OCI-LY7 (cell line): ENCODE results near the gene FEV. TPM values are rescaled to one million over a fixed set of nuclear protein-coding genes. Genes with fewer than 3 reads are reported as not detected.
A peak's percentile ranks its signal among the peaks of the same experiment; 100 is the strongest.

Source experiments
- BruUV-seq: library from RNA; stranded (reverse); fragments of 400-500 nt; replicated peaks from 2 replicates; lab custom pipeline; 2021; lab: Mats Ljungman, UMichigan
- CTCF ChIA-PET: fragments of 300-600 bp; sonication (Branson Sonifier 250); formaldehyde crosslinking; loops from one replicate; lab custom pipeline; 2022; ENCODE audit warnings: antibody characterized with exemption; ENCODE audit not compliant: unreplicated experiment; lab: Charles Lee
- POLR2A ChIA-PET: fragments of 300-600 bp; sonication (Branson Sonifier 250); formaldehyde crosslinking; loops from one replicate; lab custom pipeline; 2022; ENCODE audit warnings: antibody characterized with exemption; lab: Charles Lee
- DNase-seq: peaks from one replicate; pipeline ENCODE4 v3.0.0-alpha.2; 2015; ENCODE audit warnings: low spot score
- H2AFZ ChIP-seq: fragments of 200-600 bp; sonication (generic), shearing (Covaris generic); 2 replicates; pipeline ENCODE4 v1.6.1; 2014; ENCODE audit warnings: mild to moderate bottlenecking, antibody characterized with exemption, low read length, moderate library complexity
- H3K27ac ChIP-seq: fragments of 200-600 bp; sonication (generic); 2 replicates; pipeline ENCODE4 v1.5.1; 2014; ENCODE audit warnings: mixed run types, low read depth, mild to moderate bottlenecking, moderate library complexity, low read length, inconsistent platforms; ENCODE audit not compliant: poor library complexity, severe bottlenecking
- H3K36me3 ChIP-seq: fragments of 200-600 bp; sonication (generic); 2 replicates; pipeline ENCODE4 v1.6.1; 2014; ENCODE audit warnings: mild to moderate bottlenecking, antibody characterized with exemption, low read length, moderate library complexity, mixed read lengths; ENCODE audit not compliant: insufficient read depth
- H3K4me1 ChIP-seq: fragments of 200-600 bp; sonication (generic); 2 replicates; pipeline ENCODE4 v1.5.1; 2014; ENCODE audit warnings: mild to moderate bottlenecking, low read length; ENCODE audit not compliant: insufficient read depth, poor library complexity, severe bottlenecking
- H3K4me2 ChIP-seq: fragments of 200-600 bp; sonication (generic); 2 replicates; pipeline ENCODE4 v1.6.1; 2014; ENCODE audit warnings: mild to moderate bottlenecking, low read length
- H3K4me3 ChIP-seq: fragments of 200-600 bp; sonication (generic); 2 replicates; pipeline ENCODE4 v1.5.1; 2014; ENCODE audit warnings: mild to moderate bottlenecking, low read depth, low read length; ENCODE audit not compliant: poor library complexity, severe bottlenecking
- H3K79me2 ChIP-seq: fragments of 200-600 bp; sonication (generic); 2 replicates; pipeline ENCODE4 v1.6.1; 2016; ENCODE audit warnings: low read depth, mild to moderate bottlenecking, low read length, moderate library complexity, mixed read lengths; ENCODE audit not compliant: insufficient read depth
- H3K9me2 ChIP-seq: fragments of 200-600 bp; sonication (generic); 2 replicates; pipeline ENCODE4 v1.6.1; 2016; ENCODE audit warnings: mild to moderate bottlenecking, low read length, mixed read lengths; ENCODE audit not compliant: insufficient read depth
- H3K9me3 ChIP-seq: fragments of 200-600 bp; sonication (generic); 2 replicates; pipeline ENCODE4 v1.6.1; 2014; ENCODE audit warnings: mild to moderate bottlenecking, mixed run types, low read length, mixed read lengths
- H4K20me1 ChIP-seq: fragments of 200-600 bp; sonication (generic); 2 replicates; pipeline ENCODE4 v1.6.1; 2014; ENCODE audit warnings: mild to moderate bottlenecking, antibody characterized with exemption, low read length, moderate library complexity, mixed read lengths; ENCODE audit not compliant: insufficient read depth
- CTCF ChIP-seq: fragments of 200-600 bp; sonication (generic); conservative IDR thresholded peaks from 2 replicates; pipeline ENCODE4 v1.5.1; 2014; ENCODE audit warnings: mild to moderate bottlenecking, antibody characterized with exemption, low read length, moderate library complexity, mixed read lengths
- EZH2phosphoT487 ChIP-seq: fragments of 200-600 bp; sonication (generic); IDR thresholded peaks from 2 replicates; pipeline ENCODE4 v1.6.1; 2018; ENCODE audit warnings: low read depth, borderline replicate concordance, mild to moderate bottlenecking, mixed run types, antibody characterized with exemption, low read length, moderate library complexity, mixed read lengths
- intact Hi-C: fragments of 100-400 bp; cut with micrococcal nuclease; formaldehyde crosslinking; loops from one replicate; pipeline ENCODE4 v1.10.0; 2022; ENCODE audit not compliant: unreplicated experiment
- total RNA-seq, 2 experiments: library from RNA; depleted of rRNA in 1 of 2; stranded (reverse); fragments of >200 nt in 1 of 2; shearing (Covaris generic) in 1 of 2; gene quantifications; 2 replicates each; pipeline ENCODE4 v1.2.3, GENCODE V29; 2014 to 2022

FEV gene
- total RNA-seq, 2 experiments from 2014 or later = not detected

- no peak overlapping the region for H3K4me2 ChIP-seq
- no peak overlapping the region for H2AFZ ChIP-seq
- intact Hi-C loops = no loop called here
- no peak for DNase-seq
- no peaks in the 10 kb centered on the region for H3K9me2 ChIP-seq
- H3K4me3 ChIP-seq = no peak overlapping the region
- no peaks in the 10 kb centered on the region for H3K79me2 ChIP-seq
- H3K27ac ChIP-seq = no peak overlapping the region
- CTCF ChIA-PET = interaction anchor here (0.6 kb wide), 1 partner anchor 60 kb away, joined by 3 read pairs; no protein-coding TSS in a partner anchor
- H3K9me3 ChIP-seq = no peaks in the 10 kb centered on the region
- POLR2A ChIA-PET = no interaction called here
- TF ChIP-seq CTCF = no peak
- H3K4me1 ChIP-seq = no peaks in the 10 kb centered on the region
- no TSS peak for BruUV-seq
- H3K36me3 ChIP-seq = no peaks in the 10 kb centered on the region
- no peaks in the 10 kb centered on the region for H4K20me1 ChIP-seq
Measured at GRCh38 chr2:218982586-218983262, 2.3 kb downstream of the FEV start.

GRCh38 chr2:218981881-218982585 lies 3.0 kb downstream of the FEV start:
- H4K20me1 ChIP-seq = no peaks in the 10 kb centered on the region
- no peaks in the 10 kb centered on the region for H3K4me1 ChIP-seq
- CTCF ChIA-PET = interaction anchor here (0.6 kb wide), 1 partner anchor 60 kb away, joined by 3 read pairs; no protein-coding TSS in a partner anchor
- no TSS peak for BruUV-seq
- H3K36me3 ChIP-seq = no peaks in the 10 kb centered on the region
- intact Hi-C loops = loop anchor here (2.0 kb wide), 3 partner anchors 71 to 129 kb away; no protein-coding TSS in a partner anchor
- no peaks in the 10 kb centered on the region for H3K79me2 ChIP-seq
- no peaks in the 10 kb centered on the region for H3K9me2 ChIP-seq
- DNase-seq = no peak
- no peak overlapping the region for H2AFZ ChIP-seq
- no peak for TF ChIP-seq CTCF
- TF ChIP-seq EZH2phosphoT487 = no peak
- H3K4me2 ChIP-seq = no peak overlapping the region
- H3K9me3 ChIP-seq = no peaks in the 10 kb centered on the region
- POLR2A ChIA-PET = no interaction called here
- H3K4me3 ChIP-seq = no peak overlapping the region
- H3K27ac ChIP-seq = no peak overlapping the region

- Histone ChIP-seq H2AFZ (no peak overlapping the region), H4K20me1 (no peaks in the 10 kb centered on the region), H3K79me2 (no peaks in the 10 kb centered on the region), H3K9me2 (no peaks in the 10 kb centered on the region), H3K36me3 (no peaks in the 10 kb centered on the region), H3K27ac (no peak overlapping the region), H3K4me1 (no peaks in the 10 kb centered on the region), H3K4me3 (no peak overlapping the region), H3K4me2 (no peak overlapping the region), H3K9me3 (no peaks in the 10 kb centered on the region)
- ChIA-PET POLR2A (no interaction called here), CTCF (no interaction called here)
- no TSS peak for BruUV-seq
- TF ChIP-seq EZH2phosphoT487 (no peak), CTCF (0 out of 2 replicates have a peak, but pooled peaks have one; percentile 33)
- DNase-seq = no peak
- intact Hi-C loops = loop anchor here (2.0 kb wide), 3 partner anchors 71 to 129 kb away; no protein-coding TSS in a partner anchor
Measured at GRCh38 chr2:218981390-218981880, 3.5 kb downstream of the FEV start.
